GM23248 (cell line): Measurements from ENCODE around the gene HEBP1. TPM values are rescaled to one million over a fixed set of nuclear protein-coding genes. Genes with fewer than 3 reads are reported as not detected.

Experiments
- DNase-seq: peaks from one replicate; pipeline ENCODE4 v3.0.0-alpha.2; 2015
- H2AFZ ChIP-seq: fragments of 200-600 bp; sonication (generic); 2 replicates; pipeline ENCODE4 v1.6.1; 2016; ENCODE audit warnings: antibody characterized with exemption
- H3F3A ChIP-seq: fragments of 200-600 bp; sonication (generic); 2 replicates; pipeline ENCODE4 v1.6.1; 2016; ENCODE audit warnings: mild to moderate bottlenecking, antibody characterized with exemption, mixed run types; ENCODE audit not compliant: insufficient read depth
- H3K27ac ChIP-seq: fragments of 200-600 bp; sonication (generic); 2 replicates; pipeline ENCODE4 v1.5.1; 2016; ENCODE audit warnings: mild to moderate bottlenecking
- H3K27me3 ChIP-seq: fragments of 200-600 bp; sonication (generic); replicated peaks from 2 replicates; pipeline ENCODE4 v1.6.1; 2016; ENCODE audit warnings: mild to moderate bottlenecking; ENCODE audit not compliant: insufficient read depth
- H3K36me3 ChIP-seq: fragments of 200-600 bp; sonication (generic); 2 replicates; pipeline ENCODE4 v1.6.1; 2016; ENCODE audit warnings: low read depth, mild to moderate bottlenecking
- H3K4me1 ChIP-seq: fragments of 200-600 bp; sonication (generic); 2 replicates; pipeline ENCODE4 v1.6.1; 2016; ENCODE audit warnings: mild to moderate bottlenecking; ENCODE audit not compliant: insufficient read depth
- H3K4me2 ChIP-seq: fragments of 200-600 bp; sonication (generic); one replicate; pipeline ENCODE4 v1.6.1; 2016; ENCODE audit warnings: mild to moderate bottlenecking; ENCODE audit not compliant: unreplicated experiment
- H3K4me3 ChIP-seq: fragments of 200-600 bp; sonication (generic); 2 replicates; pipeline ENCODE4 v1.5.1; 2016; ENCODE audit warnings: mild to moderate bottlenecking
- H3K79me2 ChIP-seq: fragments of 200-600 bp; sonication (generic); 2 replicates; pipeline ENCODE4 v1.6.1; 2016; ENCODE audit warnings: mild to moderate bottlenecking; ENCODE audit not compliant: insufficient read depth
- H3K9ac ChIP-seq: fragments of 200-600 bp; sonication (generic); 2 replicates; pipeline ENCODE4 v1.6.1; 2016; ENCODE audit warnings: mild to moderate bottlenecking
- H3K9me2 ChIP-seq: fragments of 200-600 bp; sonication (generic); 2 replicates; pipeline ENCODE4 v1.6.1; 2016; ENCODE audit warnings: mixed run types, mild to moderate bottlenecking, moderate library complexity; ENCODE audit not compliant: insufficient read depth
- H3K9me3 ChIP-seq: fragments of 200-600 bp; sonication (generic); one replicate; pipeline ENCODE4 v1.6.1; 2017; ENCODE audit warnings: low read depth
- H4K20me1 ChIP-seq: fragments of 200-600 bp; sonication (generic); 2 replicates; pipeline ENCODE4 v1.6.0; 2016; ENCODE audit not compliant: insufficient read depth
- EZH2 ChIP-seq: fragments of 200-600 bp; sonication (generic); IDR thresholded peaks from 2 replicates; pipeline ENCODE4 v1.6.1; 2018; ENCODE audit warnings: antibody characterized with exemption, mild to moderate bottlenecking; ENCODE audit not compliant: insufficient read depth, poor library complexity, severe bottlenecking
- EZH2phosphoT487 ChIP-seq: fragments of 200-600 bp; sonication (generic); IDR thresholded peaks from 2 replicates; pipeline ENCODE4 v1.6.1; 2018; ENCODE audit warnings: antibody characterized with exemption, moderate library complexity, mild to moderate bottlenecking, low read depth; ENCODE audit not compliant: insufficient read depth
- WGBS, 2 experiments: methylation state at CpG; one replicate each; pipeline ENCODE4 v1.1.6; 2015 to 2017; ENCODE audit warnings: low lambda C conversion rate in 2 of 2, low coverage in 1 of 2; ENCODE audit errors: missing lambda C conversion rate in 2 of 2; 5-methylcytosine and 5-hydroxymethylcytosine counted together
- in situ Hi-C: fragments of 300-500 bp; cut with MboI; formaldehyde crosslinking; loops from 2 replicates; pipeline ENCODE4 v1.15.0; 2020
- polyA plus RNA-seq: library from polyadenylated mRNA; unstranded; fragments of >200 nt; fragmentation: Nextera tagmentation; extraction: Ambion mirVana; gene quantifications from 2 replicates; pipeline ENCODE4 v1.2.1, GENCODE V29; 2016
- total RNA-seq: library from RNA; depleted of rRNA; stranded (reverse); fragments of >200 nt; shearing (Covaris generic); gene quantifications from 2 replicates; pipeline ENCODE4 v1.2.3, GENCODE V29; 2014

Gene HEBP1
- total and polyA plus RNA-seq, 2 experiments from 2014 or later: 17.4 to 83.0 TPM

DNA sequence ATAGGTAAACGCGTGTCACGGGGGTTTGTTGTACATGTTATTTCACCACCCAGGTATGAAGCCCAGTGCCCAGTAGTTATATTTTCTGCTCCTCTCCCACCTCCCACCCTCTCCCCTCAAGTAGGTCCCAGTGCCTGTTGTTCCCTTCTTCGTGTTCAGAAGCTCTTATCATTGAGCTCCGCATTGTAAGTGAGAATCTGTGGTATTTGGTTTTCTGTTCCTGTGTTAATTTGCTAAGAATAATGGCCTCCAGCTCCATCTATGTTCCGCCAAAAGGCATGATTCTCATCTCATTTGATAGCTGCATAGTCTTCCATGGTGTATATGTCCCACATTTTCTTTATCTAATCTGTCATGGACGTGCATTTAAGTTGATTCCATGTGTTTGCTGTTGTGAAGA lies 41.2 kb downstream of the HEBP1 start:
- Histone ChIP-seq H3K4me1 (peaks cover 5% of the 10 kb centered on the region; the same call in 1 of the 2 replicates), H3K79me2 (no peaks in the 10 kb centered on the region), H3K27ac (no peak overlapping the region), H3K4me3 (no peak overlapping the region), H4K20me1 (no peaks in the 10 kb centered on the region), H3K4me2 (no peak overlapping the region), H3K9ac (no peak overlapping the region), H3K27me3 (no peaks in the 10 kb centered on the region), H2AFZ (no peak overlapping the region), H3K9me2 (no peaks in the 10 kb centered on the region), H3K36me3 (no peaks in the 10 kb centered on the region), H3F3A (peaks cover 10% of the 10 kb centered on the region; the same call in 1 of the 2 replicates), H3K9me3 (no peaks in the 10 kb centered on the region)
- TF ChIP-seq EZH2: no peak
- no peak for TF ChIP-seq EZH2phosphoT487
- in situ Hi-C loops: no loop called here
- DNase-seq: no peak
- WGBS, 2 experiments: 80 to 85% methylated on average over 7 of the region's 7 CpGs

DNA sequence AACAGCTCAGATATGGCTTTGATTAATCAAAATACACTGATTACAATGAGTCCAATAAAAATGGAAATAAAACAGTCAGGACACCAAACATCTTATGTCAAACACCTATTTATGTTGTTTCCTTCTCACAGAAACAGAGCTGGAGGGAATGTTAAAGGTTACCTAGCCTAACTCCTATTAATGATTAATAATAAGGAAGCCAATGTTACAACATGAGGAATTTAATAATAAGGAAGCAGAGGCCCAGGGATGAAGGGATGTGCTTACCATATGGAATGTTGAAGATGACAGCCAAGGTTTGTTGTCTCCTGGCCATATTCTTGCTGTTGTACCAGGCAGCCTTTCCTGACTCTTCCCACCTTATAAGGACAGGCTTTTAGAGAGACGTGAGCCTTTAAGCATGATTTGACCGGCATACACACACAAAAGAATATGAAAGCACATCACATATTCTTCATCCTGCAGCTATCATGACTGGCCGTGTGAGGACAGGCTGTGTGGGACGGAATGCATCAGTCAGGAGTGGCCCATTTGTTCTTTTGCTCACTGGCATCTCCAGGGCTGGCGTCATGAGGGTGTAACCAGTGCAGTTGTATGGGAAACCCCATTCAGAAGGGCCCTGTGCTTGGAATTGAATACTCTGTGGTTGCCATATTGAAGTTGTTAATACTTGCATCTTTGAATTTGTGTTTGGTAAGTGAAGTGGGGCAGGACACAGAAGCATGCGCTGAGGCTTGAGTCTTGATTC lies 45.0 kb downstream of the HEBP1 start:
- Histone ChIP-seq H3K4me1 (peaks cover 5% of the 10 kb centered on the region; the same call in 1 of the 2 replicates), H3K9me2 (no peaks in the 10 kb centered on the region), H4K20me1 (no peaks in the 10 kb centered on the region), H3K27ac (no peak overlapping the region), H3K4me2 (no peak overlapping the region), H3K4me3 (no peak overlapping the region), H3F3A (peaks cover 10% of the 10 kb centered on the region; the same call in 1 of the 2 replicates), H3K9me3 (no peaks in the 10 kb centered on the region), H3K36me3 (no peaks in the 10 kb centered on the region), H3K9ac (no peak overlapping the region), H2AFZ (no peak overlapping the region), H3K27me3 (no peaks in the 10 kb centered on the region), H3K79me2 (no peaks in the 10 kb centered on the region)
- no peak for DNase-seq
- WGBS, 2 experiments: 85 to 86% methylated on average over 6 of the region's 6 CpGs
- TF ChIP-seq EZH2phosphoT487 (no peak), EZH2 (no peak)
- in situ Hi-C loops: no loop called here

DNA sequence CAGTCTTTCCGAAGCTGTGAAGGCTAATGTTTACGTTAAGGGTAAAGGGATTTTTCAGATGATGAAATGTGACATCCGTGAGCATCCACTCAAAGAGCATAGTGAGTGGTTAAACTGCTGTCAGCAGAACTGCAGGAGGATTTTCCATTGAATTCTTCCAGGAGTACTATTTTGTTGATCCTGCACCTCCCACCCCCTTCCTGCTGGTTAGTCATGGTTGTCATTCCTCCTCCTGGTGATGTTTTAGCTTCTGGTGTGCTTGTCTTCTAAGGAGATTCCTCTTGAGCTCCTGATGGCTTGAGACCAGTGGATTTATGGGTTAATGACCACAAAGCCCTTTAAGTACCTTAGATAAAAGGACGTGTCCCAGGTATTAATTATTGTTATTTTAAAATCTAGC lies 45.7 kb downstream of the HEBP1 start:
- Histone ChIP-seq H4K20me1 (no peaks in the 10 kb centered on the region), H3K79me2 (no peaks in the 10 kb centered on the region), H3F3A (peaks cover 10% of the 10 kb centered on the region; the same call in 1 of the 2 replicates), H2AFZ (no peak overlapping the region), H3K9ac (no peak overlapping the region), H3K4me1 (peaks cover 5% of the 10 kb centered on the region; the same call in 1 of the 2 replicates), H3K27me3 (no peaks in the 10 kb centered on the region), H3K9me2 (no peaks in the 10 kb centered on the region), H3K9me3 (no peaks in the 10 kb centered on the region), H3K4me3 (no peak overlapping the region), H3K27ac (no peak overlapping the region), H3K36me3 (no peaks in the 10 kb centered on the region), H3K4me2 (no peak overlapping the region)
- peak; percentile 46 for DNase-seq
- in situ Hi-C loops: no loop called here
- TF ChIP-seq EZH2phosphoT487 (no peak), EZH2 (no peak)
- WGBS, 2 experiments: 59 to 63% methylated on average over 4 of the region's 4 CpGs

DNA sequence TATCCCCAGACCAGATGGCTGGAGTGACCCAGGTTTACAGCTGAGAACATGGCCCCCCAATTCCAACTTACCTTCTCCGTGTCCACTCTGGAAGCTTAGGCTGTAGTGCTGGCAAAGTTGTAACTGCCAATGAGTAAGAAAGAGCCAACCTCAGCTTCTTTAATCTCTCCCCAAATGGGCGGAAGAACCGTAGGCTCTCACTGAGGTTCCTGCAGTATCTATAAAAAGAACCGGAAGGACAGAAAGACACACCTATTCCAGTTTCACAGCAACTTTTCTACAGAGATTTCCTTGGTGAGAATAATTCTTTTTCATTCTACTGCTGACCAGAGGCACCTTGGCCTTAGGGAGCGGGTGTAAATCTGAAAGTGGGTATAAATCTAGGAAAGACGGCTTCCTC lies 48.0 kb downstream of the HEBP1 start, which contains the start of gene GPRC5D:
GPRC5D (minus strand) TSS at position 135 of the 400 bp plus-strand sequence. CDS start 1,786 bp downstream, outside the sequence.
- no peak for DNase-seq
- WGBS, 2 experiments: 97% methylated on average over 6 of the region's 6 CpGs

More for the DNA sequence above, 48.0 kb downstream of the HEBP1 start, which contains the start of gene GPRC5D:
- Histone ChIP-seq H3K79me2 (no peaks in the 10 kb centered on the region), H3F3A (peaks cover 13% of the 10 kb centered on the region; the same call in 1 of the 2 replicates), H3K9ac (no peak within 1 kb of the TSS), H2AFZ (no peak within 1 kb of the TSS), H3K4me3 (no peak within 1 kb of the TSS), H3K27ac (no peak within 1 kb of the TSS), H3K4me2 (no peak within 1 kb of the TSS), H3K4me1 (peaks cover 7% of the 10 kb centered on the region; the same call in 1 of the 2 replicates), H3K27me3 (no peaks in the 10 kb centered on the region), H3K9me3 (no peaks in the 10 kb centered on the region), H4K20me1 (no peaks in the 10 kb centered on the region), H3K9me2 (no peaks in the 10 kb centered on the region), H3K36me3 (no peaks in the 10 kb centered on the region)
- in situ Hi-C loops: no loop called here
- TF ChIP-seq EZH2 (no peak), EZH2phosphoT487 (no peak)
